GM08714 (cell line): ENCODE measurements around the gene VPS18.
"Not testable (repeated sequence)": the region's sequence is repeated elsewhere in the genome, so short reads cannot be mapped to it uniquely, and the experiment has no call there.

Experiments
- H3K4me3 ChIP-seq: fragments of 200-500 bp; sonication (Bioruptor generic); 2 replicates; pipeline ENCODE4 v1.5.1; 2014; ENCODE audit warnings: mild to moderate bottlenecking, low read length, inconsistent platforms
- ZNF274 ChIP-seq: IDR thresholded peaks from 2 replicates; pipeline ENCODE4 v1.6.1; 2012; ENCODE audit warnings: mild to moderate bottlenecking, low read depth, low read length

The VPS18 gene

GRCh38 chr15:40857601-40858341 is 36.5 kb upstream of the VPS18 start:
- TF ChIP-seq ZNF274, result no peak
- H3K4me3 ChIP-seq, result no peak overlapping the region

GRCh38 chr15:40858706-40859105 is 35.5 kb upstream of the VPS18 start:
- no peak for TF ChIP-seq ZNF274
- H3K4me3 ChIP-seq, result no peak overlapping the region

DNA sequence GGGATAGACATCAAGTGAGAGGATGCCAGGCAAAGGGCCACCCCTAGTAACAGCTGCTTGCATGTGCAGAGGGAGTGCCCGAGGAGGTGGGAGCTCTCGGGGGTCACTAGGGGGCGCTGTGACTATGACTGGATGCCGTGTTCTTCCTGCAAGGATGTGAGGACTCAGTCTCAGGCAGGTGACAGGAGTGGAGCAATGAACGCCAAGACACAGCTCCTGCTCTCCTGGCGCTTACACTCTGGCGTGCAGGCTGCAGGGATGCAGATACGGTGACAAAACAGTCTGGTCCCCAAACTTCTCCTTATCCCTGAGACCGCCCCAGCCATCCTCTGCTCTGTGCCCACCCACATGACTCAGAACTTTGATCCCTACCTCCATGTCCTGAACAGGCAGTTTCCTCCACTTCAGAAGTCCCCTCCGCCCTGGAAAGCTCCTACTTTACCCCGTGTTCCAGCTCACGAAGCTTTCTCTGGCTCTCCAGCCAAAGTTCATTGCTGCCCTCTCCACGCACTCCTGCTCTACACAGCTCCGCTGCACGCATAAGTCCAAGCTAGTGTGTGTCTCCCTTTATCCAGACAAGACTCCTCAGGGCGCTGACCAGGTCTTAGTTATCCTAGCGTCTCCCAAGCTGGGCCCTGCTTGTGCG is 34.9 kb upstream of the VPS18 start:
- no peak for TF ChIP-seq ZNF274
- H3K4me3 ChIP-seq, result no peak overlapping the region

DNA sequence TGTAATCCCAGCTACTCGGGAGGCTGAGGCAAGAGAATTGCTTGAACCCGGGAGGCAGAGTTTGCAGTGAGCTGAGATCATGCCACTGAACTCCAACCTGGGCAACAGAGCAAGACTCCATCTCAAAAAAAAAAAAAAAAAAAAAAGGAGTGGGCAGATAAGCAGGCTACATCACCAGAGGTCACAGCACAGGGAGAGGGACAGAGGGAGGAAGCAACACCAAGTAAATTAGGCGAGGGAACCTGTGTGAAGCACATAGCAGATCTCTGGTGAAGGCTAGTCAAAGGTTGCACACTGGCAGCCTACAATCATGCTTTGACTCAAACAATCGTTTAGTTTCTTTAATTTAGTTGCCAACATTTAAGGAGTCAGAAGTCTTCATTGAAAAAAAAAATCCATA is 33.1 kb upstream of the VPS18 start:
- H3K4me3 ChIP-seq, result not testable (repeated sequence)

GRCh38 chr15:40863660-40864270 is 30.5 kb upstream of the VPS18 start:
- TF ChIP-seq ZNF274, result no peak
- no peak overlapping the region for H3K4me3 ChIP-seq

DNA sequence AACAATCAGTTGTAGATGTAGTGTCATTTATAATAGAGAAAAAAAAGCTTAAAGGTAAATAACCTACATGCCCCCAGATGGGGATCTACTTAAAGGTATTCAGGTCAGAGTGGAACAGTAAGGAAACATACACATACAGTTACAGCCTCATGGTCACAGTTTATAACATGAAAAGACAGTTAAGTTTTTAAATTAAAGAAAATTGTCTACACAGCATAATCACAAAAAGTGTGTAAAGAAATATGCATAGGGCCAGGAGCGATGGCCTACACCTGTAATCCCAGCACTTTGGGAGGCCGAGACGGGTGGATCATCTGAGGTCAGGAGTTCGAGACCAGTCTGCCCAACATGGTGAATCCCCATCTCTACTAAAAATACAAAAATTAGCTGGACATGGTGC is 27.1 kb upstream of the VPS18 start:
- no peak overlapping the region for H3K4me3 ChIP-seq
- no peak for TF ChIP-seq ZNF274

GRCh38 chr15:40869686-40870085 is 24.6 kb upstream of the VPS18 start:
- no peak for TF ChIP-seq ZNF274
- H3K4me3 ChIP-seq, result no peak overlapping the region

DNA sequence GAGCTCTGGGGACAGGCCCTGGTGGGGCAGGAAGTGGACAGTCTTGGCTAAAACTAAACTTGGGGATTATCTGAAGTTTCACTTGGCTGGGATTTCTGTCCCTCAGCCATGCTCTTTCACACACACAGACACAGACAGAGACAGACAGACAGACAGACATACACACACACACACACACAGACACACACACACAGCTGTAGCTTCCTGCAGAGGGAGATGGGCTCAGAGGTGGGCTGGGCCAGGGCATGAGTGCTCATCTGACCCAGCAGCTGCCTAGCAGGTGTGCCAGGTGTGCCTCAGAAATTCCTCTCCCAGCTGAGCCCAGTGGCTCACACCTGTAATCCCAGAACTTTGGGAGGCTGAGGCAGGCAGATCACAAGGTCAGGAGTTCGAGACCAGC is 23.5 kb upstream of the VPS18 start:
- no peak for TF ChIP-seq ZNF274
- no peak overlapping the region for H3K4me3 ChIP-seq

DNA sequence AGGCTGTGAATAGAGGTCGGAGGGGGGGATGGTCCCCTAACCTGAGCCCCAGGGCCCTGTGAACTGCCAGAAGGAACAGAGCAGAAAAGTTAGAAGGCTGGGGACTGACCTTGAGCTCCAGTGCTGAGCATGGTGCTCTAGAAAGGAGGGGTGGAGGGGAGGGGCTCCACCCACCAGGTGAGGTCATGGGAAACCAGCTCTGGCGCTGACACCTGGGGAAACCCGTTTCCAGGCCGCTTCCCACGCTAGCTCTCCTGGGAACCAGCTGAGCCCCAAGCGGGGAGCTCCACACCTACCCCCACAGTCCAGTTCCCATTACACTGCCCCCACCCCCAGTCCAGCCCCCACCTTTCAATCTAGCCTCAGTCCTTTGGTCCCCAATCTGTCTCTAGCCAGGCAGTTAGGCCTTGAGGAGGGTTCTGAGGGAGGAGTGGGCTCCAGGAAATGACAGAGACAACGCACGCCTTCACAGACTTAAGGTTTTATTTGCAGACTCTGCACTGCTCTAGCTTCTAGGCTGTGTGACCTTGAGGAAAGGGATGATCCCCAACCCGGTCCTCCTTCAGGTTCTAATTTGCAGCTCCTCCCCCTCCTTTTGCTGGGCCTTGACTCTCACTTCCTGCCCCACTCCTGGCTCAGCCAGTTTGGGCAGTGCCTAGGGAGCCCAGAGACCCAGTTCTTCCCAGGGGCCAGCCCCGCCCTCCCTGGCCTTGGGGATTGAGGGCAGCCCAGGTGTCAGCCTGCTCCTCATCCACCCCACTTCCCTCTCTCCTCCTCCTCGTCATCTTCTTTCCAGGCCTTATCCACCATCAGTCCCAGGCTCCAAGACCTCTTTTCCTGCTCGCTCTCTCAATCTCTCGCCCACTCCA is 22.3 kb upstream of the VPS18 start:
- no peak overlapping the region for H3K4me3 ChIP-seq
- TF ChIP-seq ZNF274, result no peak

DNA sequence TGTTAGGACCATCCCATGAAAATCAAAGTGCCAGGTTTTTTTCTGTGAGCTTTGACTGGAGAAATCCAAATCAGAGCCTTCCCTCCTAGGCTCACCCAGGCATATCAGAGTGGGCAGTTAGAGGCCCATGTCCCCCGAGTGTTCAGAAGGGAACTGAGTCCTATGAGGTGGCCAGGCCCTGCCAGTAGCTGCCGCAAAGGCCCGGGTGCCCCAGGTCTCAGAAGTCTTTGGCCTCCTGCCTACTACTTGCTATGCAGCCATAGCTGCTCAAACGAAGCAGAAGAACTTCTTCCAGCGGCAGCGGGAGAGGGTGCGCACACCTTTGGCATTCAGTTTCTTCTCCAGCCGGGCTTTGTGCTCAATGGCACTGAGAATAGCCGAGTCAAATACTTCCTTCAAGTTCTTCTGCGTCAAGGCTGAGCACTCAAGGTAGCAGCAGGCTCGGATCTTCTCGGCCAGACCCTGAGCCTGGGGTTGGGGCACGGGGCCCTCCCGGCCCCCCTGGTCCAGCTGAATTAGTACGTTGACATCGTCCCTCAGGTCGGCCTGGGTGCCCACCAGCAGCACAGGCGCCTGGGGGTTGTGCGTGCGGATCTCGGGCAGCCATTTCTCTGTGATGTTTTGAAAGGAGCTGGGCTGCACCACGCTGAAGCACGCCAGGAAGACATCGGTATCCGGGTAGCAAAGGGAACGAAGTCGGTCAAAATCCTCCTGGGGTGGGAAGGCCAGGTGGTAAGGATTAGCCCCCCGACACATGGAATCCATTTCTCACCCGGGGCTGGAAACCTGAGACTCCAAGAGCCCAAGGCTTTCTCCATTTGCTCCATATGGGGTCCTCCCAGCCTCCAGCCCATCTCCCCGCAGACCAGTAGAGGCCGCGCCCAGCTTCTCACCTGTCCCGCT is 21.2 kb upstream of the VPS18 start:
- H3K4me3 ChIP-seq, result peak overlapping the region; percentile 48
- no peak for TF ChIP-seq ZNF274

DNA sequence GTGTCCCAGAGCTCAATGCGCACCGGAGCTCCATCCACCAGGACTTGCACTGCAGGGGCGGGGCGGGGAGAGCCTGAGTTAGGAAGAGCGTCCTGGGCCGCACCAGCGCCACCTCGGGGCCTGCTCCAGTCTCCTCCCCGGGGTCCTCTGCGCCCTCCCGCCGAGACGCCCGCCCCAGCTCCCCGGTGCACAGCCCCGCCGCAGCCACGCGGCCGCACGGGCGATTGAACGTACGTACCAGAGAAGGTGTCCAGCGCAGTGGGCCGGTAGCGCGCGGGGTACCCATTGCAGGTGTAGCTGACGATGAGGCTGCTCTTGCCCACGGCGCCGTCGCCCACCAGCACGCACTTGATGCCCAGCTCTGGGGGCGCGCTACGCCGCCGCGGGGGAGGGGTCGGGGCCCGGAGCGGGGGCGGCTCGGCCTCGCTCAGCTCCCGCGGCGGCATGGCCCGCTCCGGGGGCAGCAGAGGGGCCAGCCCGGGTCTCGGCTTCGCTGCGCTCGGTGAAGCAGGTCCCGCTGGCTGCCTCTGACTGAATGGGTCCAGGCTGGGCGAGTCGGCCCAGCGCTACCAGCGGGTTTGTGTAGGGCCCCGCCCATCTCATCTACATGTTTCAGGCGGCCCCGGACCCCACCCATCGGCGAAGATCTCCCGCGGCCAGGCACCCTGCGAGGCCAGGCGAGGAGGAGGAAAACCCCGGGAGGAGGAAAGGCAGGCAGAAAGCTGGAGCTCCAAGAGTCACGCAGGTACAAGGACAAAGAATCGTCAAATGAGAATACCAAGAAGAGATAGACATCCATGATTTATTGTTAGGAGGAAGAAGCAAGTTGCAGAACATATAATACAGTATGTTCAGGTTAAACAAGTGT is 20.3 kb upstream of the VPS18 start, which contains the start of gene RHOV:
Gene RHOV, minus strand, starts transcription at position 541 of the 868 bp plus-strand sequence. Its CDS starts 95 bp downstream, at position 446.
- TF ChIP-seq ZNF274, result no peak
- peak within 1 kb of the TSS; percentile 48 for H3K4me3 ChIP-seq

- H3K4me3 ChIP-seq, result no peak overlapping the region
- no peak for TF ChIP-seq ZNF274
Observed at GRCh38 chr15:40875991-40876730, 18.1 kb upstream of the VPS18 start.
